Retinal pigment epithelial cell (primary cell): ENCODE measurements around the gene MAB21L1.
A peak's percentile ranks its signal among the peaks of the same experiment; 100 is the strongest.

Source experiments
- DNase-seq: peaks from one replicate; pipeline ENCODE4 v3.0.0-alpha.2; 2010; ENCODE audit warnings: low read depth
- H3K4me3 ChIP-seq: 2 replicates; pipeline ENCODE4 v1.5.1; 2011; ENCODE audit warnings: mild to moderate bottlenecking, low read length, control low read depth, moderate library complexity
- TF ChIP-seq, protein P1 (sequence below): conservative IDR thresholded peaks from 2 replicates; pipeline ENCODE4 v1.5.1; 2011; ENCODE audit warnings: low read depth, low read length, control low read depth, inconsistent platforms

The MAB21L1 gene

DNA sequence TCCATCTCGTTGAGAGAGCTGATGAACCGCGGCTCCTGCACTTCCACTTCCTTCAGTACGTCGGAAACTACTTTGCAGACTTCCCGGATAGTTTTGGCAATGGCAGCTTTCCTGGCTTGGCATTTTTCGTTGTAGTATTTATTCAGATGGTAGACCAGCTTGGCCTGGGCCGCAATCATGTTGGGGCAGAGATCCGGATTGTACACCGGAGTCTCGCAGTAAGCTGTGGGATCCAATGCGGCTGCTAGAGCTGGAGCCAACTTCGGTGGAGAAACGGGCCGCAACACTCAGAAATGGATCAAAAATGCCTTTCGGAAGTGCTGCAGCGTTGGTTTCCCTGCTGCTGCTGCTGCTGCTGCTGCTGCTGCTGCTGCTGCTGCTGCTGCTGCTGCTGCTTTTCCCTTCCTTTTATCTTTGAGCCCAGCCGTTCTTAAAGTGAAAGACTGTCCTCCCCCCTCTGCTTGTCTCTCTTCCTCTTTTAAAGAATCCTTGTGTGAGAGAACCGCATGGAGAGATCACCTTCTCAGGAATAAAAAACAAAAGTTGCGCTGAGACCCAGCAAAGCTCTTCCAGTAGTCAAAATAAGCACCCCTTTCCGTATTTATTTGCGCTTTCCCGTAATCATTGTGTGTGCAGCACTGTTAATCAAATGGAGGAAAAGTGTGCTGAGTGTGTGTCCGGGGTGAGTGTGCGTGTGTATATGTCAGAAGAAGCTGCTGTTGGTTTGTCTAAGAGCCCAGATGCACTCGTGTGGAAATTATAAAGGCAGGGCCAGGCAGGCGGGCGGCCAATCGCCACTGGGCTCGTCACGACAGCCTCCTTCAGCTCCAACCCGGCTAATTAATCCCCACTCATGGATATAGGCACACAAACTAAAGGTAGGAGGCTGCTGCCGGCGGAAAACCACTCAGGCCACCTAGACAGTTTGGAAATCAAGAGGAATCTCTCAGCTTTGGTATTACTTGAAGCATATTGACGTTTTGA, at the start of gene MAB21L1:
Gene MAB21L1, minus strand, starts transcription at position 730 of the 984 bp plus-strand sequence. Its CDS starts 551 bp downstream, at position 179.
- TF ChIP-seq, protein P1, sequence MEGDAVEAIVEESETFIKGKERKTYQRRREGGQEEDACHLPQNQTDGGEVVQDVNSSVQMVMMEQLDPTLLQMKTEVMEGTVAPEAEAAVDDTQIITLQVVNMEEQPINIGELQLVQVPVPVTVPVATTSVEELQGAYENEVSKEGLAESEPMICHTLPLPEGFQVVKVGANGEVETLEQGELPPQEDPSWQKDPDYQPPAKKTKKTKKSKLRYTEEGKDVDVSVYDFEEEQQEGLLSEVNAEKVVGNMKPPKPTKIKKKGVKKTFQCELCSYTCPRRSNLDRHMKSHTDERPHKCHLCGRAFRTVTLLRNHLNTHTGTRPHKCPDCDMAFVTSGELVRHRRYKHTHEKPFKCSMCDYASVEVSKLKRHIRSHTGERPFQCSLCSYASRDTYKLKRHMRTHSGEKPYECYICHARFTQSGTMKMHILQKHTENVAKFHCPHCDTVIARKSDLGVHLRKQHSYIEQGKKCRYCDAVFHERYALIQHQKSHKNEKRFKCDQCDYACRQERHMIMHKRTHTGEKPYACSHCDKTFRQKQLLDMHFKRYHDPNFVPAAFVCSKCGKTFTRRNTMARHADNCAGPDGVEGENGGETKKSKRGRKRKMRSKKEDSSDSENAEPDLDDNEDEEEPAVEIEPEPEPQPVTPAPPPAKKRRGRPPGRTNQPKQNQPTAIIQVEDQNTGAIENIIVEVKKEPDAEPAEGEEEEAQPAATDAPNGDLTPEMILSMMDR: no peak
- peak within 1 kb of the TSS; percentile 96 for H3K4me3 ChIP-seq
- peak; percentile 89 for DNase-seq

DNA sequence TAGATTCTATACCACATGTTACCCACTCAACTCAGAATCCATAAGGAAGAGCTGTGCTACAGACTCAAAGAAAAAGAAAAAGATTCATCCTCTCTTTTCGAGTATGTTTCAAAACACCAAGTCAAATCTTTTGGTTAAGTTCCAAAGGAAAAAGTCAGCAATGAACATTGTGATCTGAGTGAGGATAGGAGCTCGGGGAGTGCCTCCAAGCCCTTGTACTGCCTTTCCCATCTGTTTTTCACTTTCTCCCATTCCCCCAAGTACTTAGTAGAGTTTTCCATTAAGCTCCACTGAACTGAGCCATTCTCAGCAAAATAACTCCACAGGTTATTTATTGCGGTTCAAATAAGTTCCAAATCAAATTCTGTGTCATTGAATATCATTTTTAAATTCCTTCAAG, 47.7 kb upstream of the MAB21L1 start:
- no peak overlapping the region for H3K4me3 ChIP-seq
- DNase-seq: no peak
- TF ChIP-seq, protein P1: no peak

DNA sequence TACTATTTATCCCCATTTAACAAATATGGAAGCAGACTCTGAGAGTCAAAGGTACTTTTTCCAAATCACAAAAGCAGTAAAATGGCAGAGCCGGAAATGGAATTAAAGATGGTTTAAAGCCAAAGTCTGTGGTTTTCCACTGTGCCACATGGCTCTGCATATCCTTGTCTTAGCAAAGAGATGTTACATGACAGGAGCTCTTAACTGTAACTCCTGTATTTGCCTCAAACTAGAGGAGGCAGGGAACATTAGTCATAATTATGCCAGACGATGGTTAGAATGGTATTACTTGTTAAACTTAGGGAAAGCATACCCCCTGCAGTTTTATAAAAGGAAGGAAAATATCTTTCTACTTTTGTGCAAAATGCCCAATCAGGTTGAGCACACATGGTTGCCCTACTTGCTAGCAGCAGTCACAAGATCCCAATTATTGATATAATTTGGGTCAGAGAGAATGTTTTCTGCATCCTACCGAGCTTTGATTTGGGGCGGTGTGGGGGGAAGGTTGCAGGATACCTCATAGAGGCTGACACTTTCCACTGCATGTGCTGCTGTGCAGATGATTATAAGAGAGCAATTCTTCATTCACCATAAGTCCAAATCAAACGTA, 42.0 kb upstream of the MAB21L1 start:
- H3K4me3 ChIP-seq: no peak overlapping the region
- TF ChIP-seq, protein P1: no peak
- no peak for DNase-seq

DNA sequence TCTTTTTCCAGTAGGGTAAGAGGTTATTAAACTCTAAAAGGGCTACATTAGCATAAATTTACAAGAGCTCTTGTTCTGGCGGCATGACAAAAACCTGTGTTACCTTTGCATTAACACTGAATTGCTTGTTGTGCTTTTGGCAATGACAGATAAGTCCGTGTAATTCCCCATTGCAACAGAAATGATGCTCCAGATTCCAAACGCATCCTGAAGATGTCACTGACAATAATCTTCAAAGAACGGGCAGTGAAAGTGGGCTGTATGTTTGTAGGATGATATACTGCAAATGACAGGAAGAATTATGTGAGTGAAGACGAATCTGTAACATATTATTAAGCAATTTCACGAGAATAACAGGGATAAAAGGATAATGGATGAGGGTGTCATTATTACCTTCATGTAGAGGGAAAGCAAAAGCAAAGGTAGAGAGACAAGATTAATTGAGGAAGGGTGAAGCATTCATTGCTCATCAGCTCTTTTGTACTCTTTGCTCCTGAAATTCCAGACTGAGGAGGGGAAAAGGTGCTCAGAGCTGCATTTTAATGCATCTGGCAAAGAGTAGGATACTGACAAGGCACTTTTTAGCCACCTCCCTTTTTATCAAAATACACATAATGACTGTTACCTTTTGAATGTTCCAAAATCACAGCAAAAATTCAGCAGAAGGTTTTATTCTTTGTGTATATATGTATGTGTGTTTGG, 38.5 kb upstream of the MAB21L1 start:
- H3K4me3 ChIP-seq: no peak overlapping the region
- TF ChIP-seq, protein P1: no peak
- DNase-seq: no peak

DNA sequence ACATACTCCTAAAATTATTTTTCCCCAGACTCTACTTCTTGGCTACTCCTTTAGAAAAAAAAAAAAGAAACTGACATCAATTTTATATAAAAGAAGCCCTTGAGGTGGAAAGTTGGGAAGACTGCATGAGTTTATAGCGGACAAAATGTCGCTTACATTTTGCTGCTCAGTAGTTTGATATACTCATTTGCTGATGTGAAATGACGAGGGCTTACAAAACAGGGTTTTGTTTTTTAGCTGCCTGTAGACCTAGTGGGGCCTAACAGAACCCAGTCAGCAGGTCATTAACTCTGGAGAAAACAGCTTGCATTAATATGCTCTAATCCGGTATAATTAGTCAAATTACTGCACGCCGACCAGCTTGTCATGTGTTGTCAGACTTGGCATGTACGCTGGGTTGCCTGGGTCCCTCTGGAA, 37.6 kb upstream of the MAB21L1 start:
- TF ChIP-seq, protein P1: no peak
- H3K4me3 ChIP-seq: no peak overlapping the region
- DNase-seq: peak; percentile 92

DNA sequence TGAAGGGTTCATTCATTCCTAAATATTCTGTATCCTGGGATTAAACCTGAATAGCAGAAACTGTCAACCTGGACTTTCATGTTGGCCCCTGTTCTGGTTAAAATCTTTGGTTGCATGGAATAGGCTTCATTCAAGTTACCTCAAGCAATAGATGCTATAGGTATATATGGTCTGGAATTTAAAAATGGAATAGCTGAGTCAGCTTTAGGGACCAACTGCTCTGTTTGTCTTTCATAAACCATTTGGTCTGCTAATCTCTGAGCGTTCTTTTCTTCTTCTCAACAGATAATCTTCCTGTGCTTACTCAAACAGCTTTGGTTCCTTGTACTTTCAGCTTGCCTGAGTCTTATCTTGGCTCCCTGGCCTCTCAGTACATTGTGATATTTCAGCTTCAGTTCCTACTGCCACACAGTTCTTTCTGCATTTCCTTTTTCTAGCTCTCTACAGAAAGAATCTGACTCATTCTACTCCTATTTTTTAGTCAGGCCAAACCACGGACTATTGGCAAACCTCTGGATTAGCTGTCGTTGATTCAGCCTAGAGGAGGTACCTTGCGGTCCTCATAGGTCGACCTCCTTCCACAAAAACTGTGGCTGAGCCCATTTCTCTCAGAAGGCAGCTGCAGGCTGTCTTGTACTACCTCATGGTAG, 35.9 kb upstream of the MAB21L1 start:
- TF ChIP-seq, protein P1: no peak
- peak; percentile 81 for DNase-seq
- H3K4me3 ChIP-seq: no peak overlapping the region
